Smooth muscle cell (in vitro differentiated cells): ENCODE measurements around the gene TMEM17. TPM values are rescaled to one million over a fixed set of nuclear protein-coding genes. Genes with fewer than 3 reads are reported as not detected.

ENCODE experiments used
- DNase-seq: peaks from one replicate; lab custom pipeline; 2025; ENCODE audit not compliant: unreplicated experiment; lab: John Stamatoyannopoulos, UW
- H2AFZ ChIP-seq: fragments of 200-600 bp; sonication (generic); 2 replicates; pipeline ENCODE4 v1.6.0; 2016; ENCODE audit warnings: antibody characterized with exemption, low read depth, mild to moderate bottlenecking
- H3F3A ChIP-seq: fragments of 200-600 bp; sonication (generic); 2 replicates; pipeline ENCODE4 v1.6.0; 2017; ENCODE audit warnings: antibody characterized with exemption, low read depth
- H3K27ac ChIP-seq: fragments of 200-600 bp; sonication (generic); 2 replicates; pipeline ENCODE4 v1.5.1; 2016; ENCODE audit warnings: low read depth, mild to moderate bottlenecking
- H3K27me3 ChIP-seq: fragments of 200-600 bp; sonication (generic); 2 replicates; pipeline ENCODE4 v1.6.1; 2016; ENCODE audit warnings: low read depth, mild to moderate bottlenecking
- H3K36me3 ChIP-seq: fragments of 200-600 bp; sonication (generic); 2 replicates; pipeline ENCODE4 v1.5.1; 2016; ENCODE audit warnings: low read depth
- H3K4me1 ChIP-seq: fragments of 200-600 bp; sonication (generic); 2 replicates; pipeline ENCODE4 v1.5.1; 2016; ENCODE audit warnings: low read depth
- H3K4me2 ChIP-seq: fragments of 200-600 bp; sonication (generic); 2 replicates; pipeline ENCODE4 v1.6.0; 2016; ENCODE audit warnings: mild to moderate bottlenecking
- H3K4me3 ChIP-seq: fragments of 200-600 bp; sonication (generic); 2 replicates; pipeline ENCODE4 v1.5.1; 2016; ENCODE audit warnings: mild to moderate bottlenecking
- H3K79me2 ChIP-seq: fragments of 200-600 bp; sonication (generic); 2 replicates; pipeline ENCODE4 v1.6.0; 2016; ENCODE audit warnings: low read depth, mild to moderate bottlenecking
- H3K9ac ChIP-seq: fragments of 200-600 bp; sonication (generic); 2 replicates; pipeline ENCODE4 v1.6.0; 2016; ENCODE audit warnings: low read depth
- H3K9me3 ChIP-seq: fragments of 200-600 bp; sonication (generic); replicated peaks from 2 replicates; pipeline ENCODE4 v1.5.1; 2016; ENCODE audit warnings: low read depth
- H4K20me1 ChIP-seq: fragments of 200-600 bp; sonication (generic); 2 replicates; pipeline ENCODE4 v1.6.0; 2016; ENCODE audit warnings: low read depth
- WGBS: methylation state at CpG from one replicate; pipeline ENCODE4 v1.1.7; 2016; ENCODE audit warnings: low lambda C conversion rate; 5-methylcytosine and 5-hydroxymethylcytosine counted together
- polyA plus RNA-seq: library from polyadenylated mRNA; unstranded; fragments of >200 nt; fragmentation: Nextera tagmentation; extraction: Ambion mirVana; gene quantifications from 2 replicates; pipeline ENCODE4 v1.2.1, GENCODE V29; 2016
- total RNA-seq: library from RNA; depleted of rRNA; stranded (reverse); fragments of >200 nt; gene quantifications from 2 replicates; pipeline ENCODE4 v1.2.3, GENCODE V29; 2014
- TF ChIP-seq, protein P1 (sequence below): fragments of 200-600 bp; sonication (generic); IDR thresholded peaks from 2 replicates; pipeline ENCODE4 v1.5.1; 2017; ENCODE audit warnings: borderline replicate concordance, mild to moderate bottlenecking, antibody characterized with exemption; ENCODE audit not compliant: insufficient read depth, poor library complexity, severe bottlenecking

Gene TMEM17
- total and polyA plus RNA-seq, 2 experiments from 2014 or later, result 3.6 to 4.0 TPM

DNA sequence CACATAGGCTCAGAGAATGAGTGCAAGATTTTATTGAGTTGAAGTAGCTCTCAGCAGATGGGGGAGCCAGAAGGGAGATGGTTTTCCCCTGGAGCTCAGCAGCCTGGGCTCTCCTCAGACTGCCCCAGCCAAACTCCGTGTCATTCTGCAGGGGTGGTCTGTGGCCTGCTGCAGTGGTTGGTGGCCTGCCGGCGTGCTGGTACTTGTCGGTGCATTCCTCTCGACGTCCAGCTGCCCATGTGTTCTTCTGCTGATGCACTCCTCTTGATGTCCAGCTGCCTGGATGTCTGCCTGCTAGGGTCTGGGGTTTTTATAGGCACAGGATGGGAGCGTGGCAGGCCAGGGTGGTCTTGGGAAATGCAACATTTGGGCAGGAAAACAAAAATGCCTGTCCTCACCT, 25.6 kb upstream of the TMEM17 start:
- Histone ChIP-seq H3K27me3 (peaks cover 3% of the 10 kb centered on the region), H3K27ac (no peak overlapping the region), H3K4me1 (no peaks in the 10 kb centered on the region), H3K9ac (no peak overlapping the region), H2AFZ (no peak overlapping the region), H3K9me3 (no peaks in the 10 kb centered on the region), H3F3A (no peaks in the 10 kb centered on the region), H3K4me3 (no peak overlapping the region), H3K36me3 (no peaks in the 10 kb centered on the region), H4K20me1 (no peaks in the 10 kb centered on the region), H3K4me2 (no peak overlapping the region), H3K79me2 (no peaks in the 10 kb centered on the region)
- TF ChIP-seq, protein P1, sequence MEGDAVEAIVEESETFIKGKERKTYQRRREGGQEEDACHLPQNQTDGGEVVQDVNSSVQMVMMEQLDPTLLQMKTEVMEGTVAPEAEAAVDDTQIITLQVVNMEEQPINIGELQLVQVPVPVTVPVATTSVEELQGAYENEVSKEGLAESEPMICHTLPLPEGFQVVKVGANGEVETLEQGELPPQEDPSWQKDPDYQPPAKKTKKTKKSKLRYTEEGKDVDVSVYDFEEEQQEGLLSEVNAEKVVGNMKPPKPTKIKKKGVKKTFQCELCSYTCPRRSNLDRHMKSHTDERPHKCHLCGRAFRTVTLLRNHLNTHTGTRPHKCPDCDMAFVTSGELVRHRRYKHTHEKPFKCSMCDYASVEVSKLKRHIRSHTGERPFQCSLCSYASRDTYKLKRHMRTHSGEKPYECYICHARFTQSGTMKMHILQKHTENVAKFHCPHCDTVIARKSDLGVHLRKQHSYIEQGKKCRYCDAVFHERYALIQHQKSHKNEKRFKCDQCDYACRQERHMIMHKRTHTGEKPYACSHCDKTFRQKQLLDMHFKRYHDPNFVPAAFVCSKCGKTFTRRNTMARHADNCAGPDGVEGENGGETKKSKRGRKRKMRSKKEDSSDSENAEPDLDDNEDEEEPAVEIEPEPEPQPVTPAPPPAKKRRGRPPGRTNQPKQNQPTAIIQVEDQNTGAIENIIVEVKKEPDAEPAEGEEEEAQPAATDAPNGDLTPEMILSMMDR, result no peak
- no peak for DNase-seq
- 89% methylated on average over 7 of the region's 7 CpGs for WGBS

- Histone ChIP-seq H2AFZ (no peak overlapping the region), H4K20me1 (no peaks in the 10 kb centered on the region), H3K36me3 (no peaks in the 10 kb centered on the region), H3K27ac (no peak overlapping the region), H3K4me2 (no peak overlapping the region), H3K9me3 (no peaks in the 10 kb centered on the region), H3K79me2 (no peaks in the 10 kb centered on the region), H3K4me1 (peaks cover 5% of the 10 kb centered on the region), H3K27me3 (peaks cover 3% of the 10 kb centered on the region), H3F3A (no peaks in the 10 kb centered on the region), H3K9ac (no peak overlapping the region), H3K4me3 (no peak overlapping the region)
- no peak for DNase-seq
- TF ChIP-seq, protein P1, result no peak
Observed at GRCh38 chr2:62529758-62530157, 23.8 kb upstream of the TMEM17 start.

DNA sequence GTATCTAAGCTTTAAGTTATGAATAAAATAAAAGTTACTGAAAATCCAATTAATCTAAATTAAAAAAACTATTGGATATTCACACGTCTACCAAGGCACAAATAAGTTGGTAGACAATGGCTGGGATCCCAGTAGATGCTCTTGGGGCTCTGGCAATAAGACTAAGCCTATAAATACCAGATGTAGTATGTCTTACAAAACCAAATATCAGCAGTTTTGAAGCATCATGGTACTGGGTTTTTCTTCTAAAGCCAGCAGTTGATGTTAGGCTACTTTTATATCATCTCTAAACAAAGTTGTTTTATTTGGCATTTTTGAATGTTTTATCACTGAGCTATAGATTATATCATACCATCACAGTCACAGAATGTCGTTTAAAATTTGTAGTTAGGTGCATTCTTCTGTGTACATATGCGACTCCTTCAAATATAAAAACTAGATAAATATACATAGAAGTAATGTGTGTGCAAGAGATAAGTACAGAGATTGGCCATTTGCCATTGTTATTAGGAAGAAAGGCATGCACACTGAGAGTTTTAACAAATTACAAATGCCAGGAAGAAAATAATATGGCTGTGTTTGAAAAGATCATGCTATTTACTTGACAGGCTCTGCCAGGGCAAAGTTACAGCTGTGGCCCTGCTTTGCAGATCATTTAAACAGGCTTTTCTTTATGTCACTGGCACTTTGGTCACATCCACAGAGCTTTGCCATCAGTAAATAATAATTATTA, 21.6 kb upstream of the TMEM17 start:
- no peaks in the 10 kb centered on the region for H3K79me2 ChIP-seq
- H3K27me3 ChIP-seq, result peaks cover 3% of the 10 kb centered on the region
- 86% methylated on average over 3 of the region's 3 CpGs for WGBS
- peaks cover 5% of the 10 kb centered on the region for H3K4me1 ChIP-seq
- peak overlapping the region; percentile 32 for H2AFZ ChIP-seq
- no peak overlapping the region for H3K9ac ChIP-seq
- H4K20me1 ChIP-seq, result no peaks in the 10 kb centered on the region
- no peak for DNase-seq
- H3F3A ChIP-seq, result no peaks in the 10 kb centered on the region
- H3K9me3 ChIP-seq, result no peaks in the 10 kb centered on the region
- no peak overlapping the region for H3K4me2 ChIP-seq
- no peaks in the 10 kb centered on the region for H3K36me3 ChIP-seq
- TF ChIP-seq, protein P1, result no peak
- no peak overlapping the region for H3K27ac ChIP-seq
- H3K4me3 ChIP-seq, result no peak overlapping the region
